Activated gamma-delta T cell treated with Interleukin-2 at 50 U/mL for 16 hours (primary cell): ENCODE data around the gene PRM2.

ENCODE experiments used
- DNase-seq: peaks from one replicate; pipeline ENCODE4 v3.0.0-alpha.2; 2020

PRM2 gene

GRCh38 chr16:11276143-11276895 lies at the start of gene PRM2:
TSS of gene PRM2 (minus strand) at chr16:11276480. CDS start at chr16:11276370, 110 bp downstream.
- no peak for DNase-seq

GRCh38 chr16:11325404-11326083 lies 49.3 kb upstream of the PRM2 start:
- DNase-seq, result no peak

- no peak for DNase-seq
Observed at GRCh38 chr16:11323551-11324336, 47.5 kb upstream of the PRM2 start.

GRCh38 chr16:11322823-11323222 lies 46.5 kb upstream of the PRM2 start:
- no peak for DNase-seq

GRCh38 chr16:11321662-11322061 lies 45.4 kb upstream of the PRM2 start:
- DNase-seq, result no peak

GRCh38 chr16:11320170-11320569 lies 43.9 kb upstream of the PRM2 start:
- no peak for DNase-seq

GRCh38 chr16:11319529-11320146 lies 43.4 kb upstream of the PRM2 start:
- no peak for DNase-seq

GRCh38 chr16:11318817-11319216 lies 42.5 kb upstream of the PRM2 start:
- DNase-seq, result no peak

GRCh38 chr16:11316331-11317015 lies 40.2 kb upstream of the PRM2 start:
- DNase-seq, result no peak

- no peak for DNase-seq
Observed at GRCh38 chr16:11315510-11315909, 39.2 kb upstream of the PRM2 start.

- DNase-seq, result no peak
Observed at GRCh38 chr16:11314309-11314894, 38.1 kb upstream of the PRM2 start.

GRCh38 chr16:11313493-11314308 lies 37.4 kb upstream of the PRM2 start:
- DNase-seq, result no peak

- DNase-seq, result no peak
Observed at GRCh38 chr16:11312718-11313492, 36.6 kb upstream of the PRM2 start.

GRCh38 chr16:11310997-11311561 lies 34.8 kb upstream of the PRM2 start:
- DNase-seq, result peak; percentile 38

- no peak for DNase-seq
Observed at GRCh38 chr16:11310634-11310977, 34.3 kb upstream of the PRM2 start.

GRCh38 chr16:11309895-11310633 lies 33.8 kb upstream of the PRM2 start:
- DNase-seq, result no peak

GRCh38 chr16:11308493-11309283 lies 32.4 kb upstream of the PRM2 start:
- no peak for DNase-seq

- no peak for DNase-seq
Observed at GRCh38 chr16:11307639-11308492, 31.6 kb upstream of the PRM2 start.
